GF-D8 (cell line): ENCODE data around the gene TMEM61.

Source experiments
- DNase-seq: peaks from one replicate; lab custom pipeline; 2025; lab: John Stamatoyannopoulos, UW

The TMEM61 gene

GRCh38 chr1:54985556-54985955 lies 5.1 kb downstream of the TMEM61 start:
- no peak for DNase-seq

GRCh38 chr1:54986025-54986424 lies 5.6 kb downstream of the TMEM61 start:
- no peak for DNase-seq

GRCh38 chr1:54986533-54986932 lies 6.1 kb downstream of the TMEM61 start:
- DNase-seq, result no peak

GRCh38 chr1:54987427-54987826 lies 7.0 kb downstream of the TMEM61 start:
- no peak for DNase-seq

- DNase-seq, result no peak
These were observed 7.7 kb downstream of the TMEM61 start for GRCh38 chr1:54987919-54988705.

GRCh38 chr1:54988975-54989374 lies 8.5 kb downstream of the TMEM61 start:
- DNase-seq, result no peak

GRCh38 chr1:54989473-54989872 lies 9.0 kb downstream of the TMEM61 start:
- no peak for DNase-seq

- no peak for DNase-seq
These were observed 9.8 kb downstream of the TMEM61 start for GRCh38 chr1:54989968-54990810.

- no peak for DNase-seq
These were observed 10.5 kb downstream of the TMEM61 start for GRCh38 chr1:54990916-54991315.

GRCh38 chr1:54991939-54992338 lies 11.5 kb downstream of the TMEM61 start:
- DNase-seq, result no peak

GRCh38 chr1:54993140-54993539 lies 12.7 kb downstream of the TMEM61 start:
- DNase-seq, result no peak

GRCh38 chr1:54994355-54994990 lies 14.0 kb downstream of the TMEM61 start:
- DNase-seq, result no peak

GRCh38 chr1:54995013-54995760 lies 14.8 kb downstream of the TMEM61 start:
- no peak for DNase-seq

GRCh38 chr1:54995835-54996234 lies 15.4 kb downstream of the TMEM61 start:
- DNase-seq, result no peak

- no peak for DNase-seq
These were observed 16.0 kb downstream of the TMEM61 start for GRCh38 chr1:54996359-54996868.

- DNase-seq, result no peak
These were observed 16.7 kb downstream of the TMEM61 start for GRCh38 chr1:54996869-54997710.

- no peak for DNase-seq
These were observed 17.2 kb downstream of the TMEM61 start for GRCh38 chr1:54997711-54997986.

- no peak for DNase-seq
These were observed 17.7 kb downstream of the TMEM61 start for GRCh38 chr1:54998100-54998499.

- DNase-seq, result no peak
These were observed 18.2 kb downstream of the TMEM61 start, which contains the start of gene BSND for GRCh38 chr1:54998677-54999076. TSS of gene BSND (plus strand) at chr1:54998933. CDS start at chr1:54999187, 254 bp downstream.

GRCh38 chr1:55000110-55001085 lies 20.0 kb downstream of the TMEM61 start:
- DNase-seq, result no peak
